Parathyroid adenoma (tissue), 2 donors: Measurements from ENCODE around the gene C12orf60.

ENCODE experiments used
- H2AFZ ChIP-seq: fragments of 300-600 bp; sonication (generic); one replicate; pipeline ENCODE4 v1.7.0; 2017; ENCODE audit warnings: antibody characterized with exemption, mild to moderate bottlenecking
- H3K27ac ChIP-seq: fragments of 300-600 bp; sonication (generic); one replicate; pipeline ENCODE4 v1.7.0; 2017
- H3K27me3 ChIP-seq: fragments of 300-600 bp; sonication (generic); one replicate; pipeline ENCODE4 v1.7.0; 2017; ENCODE audit warnings: low read length; ENCODE audit not compliant: control insufficient read depth, insufficient read depth
- H3K36me3 ChIP-seq: fragments of 300-600 bp; sonication (generic); one replicate; pipeline ENCODE4 v1.7.0; 2017; ENCODE audit warnings: low read length; ENCODE audit not compliant: control insufficient read depth, insufficient read depth
- H3K4me1 ChIP-seq: fragments of 300-600 bp; sonication (generic); one replicate; pipeline ENCODE4 v1.7.0; 2017; ENCODE audit warnings: control low read depth
- H3K4me2 ChIP-seq: fragments of 300-600 bp; sonication (generic); one replicate; pipeline ENCODE4 v1.7.0; 2017; ENCODE audit warnings: low read length
- H3K4me3 ChIP-seq: fragments of 300-600 bp; sonication (generic); one replicate; pipeline ENCODE4 v1.7.0; 2017; ENCODE audit warnings: low read depth, low read length
- H3K79me2 ChIP-seq: fragments of 300-600 bp; sonication (generic); one replicate; pipeline ENCODE4 v1.7.0; 2017; ENCODE audit warnings: control low read depth
- H3K9ac ChIP-seq: fragments of 300-600 bp; sonication (generic); one replicate; pipeline ENCODE4 v1.7.0; 2017; ENCODE audit warnings: mild to moderate bottlenecking
- H3K9me3 ChIP-seq: fragments of 300-600 bp; sonication (generic); one replicate; pipeline ENCODE4 v1.7.0; 2017; ENCODE audit warnings: low read length; ENCODE audit not compliant: control insufficient read depth
- TF ChIP-seq, protein P1 (sequence below): fragments of 300-600 bp; sonication (generic); IDR thresholded peaks from one replicate; pipeline ENCODE4 v1.7.0; 2017; ENCODE audit warnings: antibody characterized with exemption, mild to moderate bottlenecking
- donor health status: primary hyperparathyroidism.

The C12orf60 gene

GRCh38 chr12:14858513-14858912, 55.0 kb downstream of the C12orf60 start:
- no peak overlapping the region for H3K4me3 ChIP-seq
- H3K27ac ChIP-seq: no peak overlapping the region
- H3K4me1 ChIP-seq: no peaks in the 10 kb centered on the region
- H3K79me2 ChIP-seq: no peaks in the 10 kb centered on the region
- H3K9ac ChIP-seq: no peak overlapping the region
- H3K27me3 ChIP-seq: no peaks in the 10 kb centered on the region
- no peaks in the 10 kb centered on the region for H3K9me3 ChIP-seq
- H3K4me2 ChIP-seq: no peak overlapping the region
- no peaks in the 10 kb centered on the region for H3K36me3 ChIP-seq
- H2AFZ ChIP-seq: no peak overlapping the region
- TF ChIP-seq, protein P1, sequence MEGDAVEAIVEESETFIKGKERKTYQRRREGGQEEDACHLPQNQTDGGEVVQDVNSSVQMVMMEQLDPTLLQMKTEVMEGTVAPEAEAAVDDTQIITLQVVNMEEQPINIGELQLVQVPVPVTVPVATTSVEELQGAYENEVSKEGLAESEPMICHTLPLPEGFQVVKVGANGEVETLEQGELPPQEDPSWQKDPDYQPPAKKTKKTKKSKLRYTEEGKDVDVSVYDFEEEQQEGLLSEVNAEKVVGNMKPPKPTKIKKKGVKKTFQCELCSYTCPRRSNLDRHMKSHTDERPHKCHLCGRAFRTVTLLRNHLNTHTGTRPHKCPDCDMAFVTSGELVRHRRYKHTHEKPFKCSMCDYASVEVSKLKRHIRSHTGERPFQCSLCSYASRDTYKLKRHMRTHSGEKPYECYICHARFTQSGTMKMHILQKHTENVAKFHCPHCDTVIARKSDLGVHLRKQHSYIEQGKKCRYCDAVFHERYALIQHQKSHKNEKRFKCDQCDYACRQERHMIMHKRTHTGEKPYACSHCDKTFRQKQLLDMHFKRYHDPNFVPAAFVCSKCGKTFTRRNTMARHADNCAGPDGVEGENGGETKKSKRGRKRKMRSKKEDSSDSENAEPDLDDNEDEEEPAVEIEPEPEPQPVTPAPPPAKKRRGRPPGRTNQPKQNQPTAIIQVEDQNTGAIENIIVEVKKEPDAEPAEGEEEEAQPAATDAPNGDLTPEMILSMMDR: no peak

DNA sequence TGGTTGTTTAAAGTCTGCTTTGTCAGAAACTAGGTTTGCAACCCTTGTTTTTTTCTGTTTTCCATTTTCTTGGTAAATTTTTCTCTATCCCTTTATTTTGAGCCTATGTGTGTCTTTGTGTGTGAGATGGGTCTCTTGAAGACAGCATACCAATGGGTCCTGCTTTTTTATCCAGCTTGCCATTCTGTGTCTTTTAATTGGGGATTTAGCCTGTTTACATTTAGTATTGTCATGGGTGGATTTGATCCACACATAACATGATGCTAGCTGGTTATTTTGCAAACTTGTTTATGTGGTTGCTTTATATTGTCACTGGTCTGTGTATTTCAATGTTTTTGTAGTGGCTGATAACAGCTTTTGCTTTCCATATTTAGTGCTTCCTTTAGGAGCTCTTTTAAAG, 57.0 kb downstream of the C12orf60 start:
- Histone ChIP-seq H3K36me3 (no peaks in the 10 kb centered on the region), H3K4me3 (no peak overlapping the region), H2AFZ (no peak overlapping the region), H3K4me2 (no peak overlapping the region), H3K27me3 (no peaks in the 10 kb centered on the region), H3K27ac (no peak overlapping the region), H3K9me3 (no peaks in the 10 kb centered on the region), H3K4me1 (no peaks in the 10 kb centered on the region), H3K79me2 (no peaks in the 10 kb centered on the region), H3K9ac (no peak overlapping the region)
- TF ChIP-seq, protein P1: no peak

- H3K4me2 ChIP-seq: no peak overlapping the region
- H3K36me3 ChIP-seq: no peaks in the 10 kb centered on the region
- H2AFZ ChIP-seq: no peak overlapping the region
- TF ChIP-seq, protein P1: no peak
- H3K4me1 ChIP-seq: no peaks in the 10 kb centered on the region
- no peaks in the 10 kb centered on the region for H3K9me3 ChIP-seq
- H3K27ac ChIP-seq: no peak overlapping the region
- H3K4me3 ChIP-seq: no peak overlapping the region
- no peaks in the 10 kb centered on the region for H3K79me2 ChIP-seq
- no peaks in the 10 kb centered on the region for H3K27me3 ChIP-seq
- no peak overlapping the region for H3K9ac ChIP-seq
Measured at GRCh38 chr12:14868916-14869506, 65.5 kb downstream of the C12orf60 start.

GRCh38 chr12:14871247-14871646, 67.8 kb downstream of the C12orf60 start:
- H3K36me3 ChIP-seq: no peaks in the 10 kb centered on the region
- TF ChIP-seq, protein P1: no peak

DNA sequence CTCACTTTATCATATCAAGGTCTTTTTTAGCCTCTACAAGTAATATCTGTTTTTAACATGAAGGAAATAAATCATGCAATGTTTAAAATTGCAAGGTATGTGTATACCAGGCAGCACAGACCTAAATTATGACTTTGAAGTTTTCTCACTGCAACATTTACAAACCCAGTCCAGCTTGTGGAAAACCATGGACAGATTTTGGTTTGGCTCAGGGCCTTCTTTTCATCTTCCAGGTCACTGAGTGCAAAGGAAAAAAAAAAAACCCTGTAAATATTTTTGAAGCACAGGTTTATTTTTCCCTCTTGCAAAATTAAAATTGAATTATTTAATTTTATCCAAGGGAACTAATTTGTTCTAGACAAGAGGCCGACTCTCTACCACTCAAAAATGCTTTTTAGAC, 68.4 kb downstream of the C12orf60 start:
- Histone ChIP-seq H3K9me3 (no peaks in the 10 kb centered on the region), H3K4me2 (no peak overlapping the region), H3K4me3 (no peak overlapping the region), H3K36me3 (no peaks in the 10 kb centered on the region), H3K9ac (no peak overlapping the region), H2AFZ (no peak overlapping the region), H3K27ac (no peak overlapping the region), H3K79me2 (no peaks in the 10 kb centered on the region), H3K4me1 (no peaks in the 10 kb centered on the region), H3K27me3 (no peaks in the 10 kb centered on the region)
- TF ChIP-seq, protein P1: no peak

More at GRCh38 chr12:14871247-14871646, 67.8 kb downstream of the C12orf60 start:
- Histone ChIP-seq H3K27me3 (no peaks in the 10 kb centered on the region), H3K4me2 (no peak overlapping the region), H3K9ac (no peak overlapping the region), H3K27ac (no peak overlapping the region), H3K79me2 (no peaks in the 10 kb centered on the region), H3K4me1 (no peaks in the 10 kb centered on the region), H3K9me3 (no peaks in the 10 kb centered on the region), H3K4me3 (no peak overlapping the region), H2AFZ (no peak overlapping the region)
